ENCODE results near the gene LRRC37A3.
"Not testable (repeated sequence)": the region's sequence is repeated elsewhere in the genome, so short reads cannot be mapped to it uniquely, and the experiment has no call there.

LRRC37A3 gene

GRCh38 chr17:64829824-64830630 lies 89.3 kb downstream of the LRRC37A3 start:
- DNase-seq = not testable (repeated sequence)

- DNase-seq = not testable (repeated sequence)
Observed at GRCh38 chr17:64829068-64829467, 90.2 kb downstream of the LRRC37A3 start.

GRCh38 chr17:64818904-64819303 lies 100.4 kb downstream of the LRRC37A3 start:
- not testable (repeated sequence) for DNase-seq

- not testable (repeated sequence) for DNase-seq
Observed at GRCh38 chr17:64815833-64816198, 103.5 kb downstream of the LRRC37A3 start.

GRCh38 chr17:64814993-64815832 lies 104.1 kb downstream of the LRRC37A3 start:
- DNase-seq = not testable (repeated sequence)

- not testable (repeated sequence) for DNase-seq
Observed at GRCh38 chr17:64808178-64808977, 110.9 kb downstream of the LRRC37A3 start.

Data from midbrain (tissue), 1 donor.